GDM1 (cell line): ENCODE data around the gene KCNQ5.

Experiments
- DNase-seq: peaks from one replicate; lab custom pipeline; 2025; lab: John Stamatoyannopoulos, UW

Gene KCNQ5

GRCh38 chr6:73123632-73124329 lies 501.9 kb downstream of the KCNQ5 start:
- DNase-seq, result no peak

- DNase-seq, result peak; percentile 46
Measured at GRCh38 chr6:73129653-73130443, 508.0 kb downstream of the KCNQ5 start.

- DNase-seq, result no peak
Measured at GRCh38 chr6:73131706-73132105, 509.8 kb downstream of the KCNQ5 start.

- no peak for DNase-seq
Measured at GRCh38 chr6:73134588-73134987, 512.7 kb downstream of the KCNQ5 start.

GRCh38 chr6:73139681-73140383 lies 518.0 kb downstream of the KCNQ5 start:
- DNase-seq, result no peak

GRCh38 chr6:73143551-73143950 lies 521.7 kb downstream of the KCNQ5 start:
- DNase-seq, result no peak

- no peak for DNase-seq
Measured at GRCh38 chr6:73144516-73144915, 522.7 kb downstream of the KCNQ5 start.

- no peak for DNase-seq
Measured at GRCh38 chr6:73145690-73146089, 523.8 kb downstream of the KCNQ5 start.

- DNase-seq, result no peak
Measured at GRCh38 chr6:73151732-73152131, 529.9 kb downstream of the KCNQ5 start.

- DNase-seq, result no peak
Measured at GRCh38 chr6:73152556-73152955, 530.7 kb downstream of the KCNQ5 start.

- no peak for DNase-seq
Measured at GRCh38 chr6:73152966-73153757, 531.3 kb downstream of the KCNQ5 start.

- DNase-seq, result no peak
Measured at GRCh38 chr6:73156793-73157767, 535.2 kb downstream of the KCNQ5 start.

- no peak for DNase-seq
Measured at GRCh38 chr6:73157870-73158269, 536.0 kb downstream of the KCNQ5 start.

- no peak for DNase-seq
Measured at GRCh38 chr6:73169111-73169510, 547.2 kb downstream of the KCNQ5 start.

GRCh38 chr6:73169633-73170032 lies 547.8 kb downstream of the KCNQ5 start:
- DNase-seq, result no peak

- no peak for DNase-seq
Measured at GRCh38 chr6:73174646-73175045, 552.8 kb downstream of the KCNQ5 start.

GRCh38 chr6:73176057-73176456 lies 554.2 kb downstream of the KCNQ5 start:
- no peak for DNase-seq

- DNase-seq, result no peak
Measured at GRCh38 chr6:73177221-73177944, 555.5 kb downstream of the KCNQ5 start.

GRCh38 chr6:73180076-73180738 lies 558.3 kb downstream of the KCNQ5 start:
- no peak for DNase-seq
